COLO668 (cell line): ENCODE data around the gene KRTAP13-3.

Source experiments
- DNase-seq: peaks from one replicate; lab custom pipeline; 2025; ENCODE audit not compliant: unreplicated experiment; lab: John Stamatoyannopoulos, UW

KRTAP13-3 gene

GRCh38 chr21:30425826-30426225 lies at the start of gene KRTAP13-3:
KRTAP13-3 (minus strand) TSS chr21:30425926; CDS start chr21:30425912, 14 bp downstream.
- DNase-seq: no peak

DNA sequence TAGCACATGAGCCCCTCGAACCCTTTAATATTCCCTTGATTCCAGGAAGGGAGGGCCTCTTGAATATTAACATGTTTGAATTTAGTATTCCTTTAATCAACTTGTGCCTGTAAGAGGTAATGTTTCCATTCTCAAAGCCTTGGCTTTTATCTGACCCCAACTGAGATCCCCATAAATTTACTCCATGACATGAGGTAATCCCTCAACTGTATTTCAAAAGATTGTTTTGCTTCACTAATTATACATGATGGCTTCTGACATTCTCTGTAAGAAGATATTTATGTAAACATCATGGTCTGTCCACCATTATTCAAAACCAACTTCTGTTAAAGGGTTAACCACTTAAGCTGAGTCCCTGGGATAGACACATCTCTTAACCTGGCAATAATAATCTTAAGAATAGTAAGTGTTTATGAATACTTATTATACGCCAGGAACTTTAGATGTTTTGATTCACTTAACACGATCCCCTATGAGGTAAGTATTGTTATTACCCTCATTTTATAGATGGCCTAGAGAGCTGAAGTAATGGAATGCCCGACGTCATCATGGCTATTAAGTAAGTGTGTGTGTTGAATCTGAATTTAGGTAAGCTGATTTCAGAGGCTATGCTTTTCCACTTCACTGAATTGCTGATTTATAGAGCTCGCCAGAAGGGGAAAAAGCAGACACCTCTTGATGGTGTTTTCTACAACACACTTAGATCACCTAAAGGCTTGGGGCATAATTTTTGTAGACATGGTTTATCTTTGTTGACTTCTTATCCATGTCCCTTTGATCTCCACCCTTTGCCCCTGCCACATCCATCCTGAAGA lies 43.4 kb upstream of the KRTAP13-3 start:
- no peak for DNase-seq

GRCh38 chr21:30463713-30464112 lies 38.0 kb upstream of the KRTAP13-3 start:
- no peak for DNase-seq

DNA sequence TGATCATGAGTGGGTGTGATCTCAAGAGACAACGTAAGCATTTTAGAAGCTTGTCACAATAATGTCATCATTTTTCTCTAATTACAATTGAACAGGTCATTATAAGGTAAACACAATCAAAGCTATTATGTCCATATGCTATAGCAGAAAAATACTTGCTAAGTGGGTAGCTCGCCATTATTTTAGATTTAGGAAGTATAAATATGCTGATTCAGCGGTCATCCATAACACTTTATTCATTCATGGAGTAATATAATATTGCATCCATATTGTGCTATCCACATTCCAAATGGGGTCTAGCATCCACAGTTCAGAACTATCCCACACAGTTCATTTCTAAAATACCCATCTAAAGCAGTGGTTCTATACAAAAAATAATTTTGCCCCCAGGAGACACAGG lies 22.8 kb upstream of the KRTAP13-3 start:
- DNase-seq: no peak

GRCh38 chr21:30447056-30447455 lies 21.3 kb upstream of the KRTAP13-3 start:
- DNase-seq: no peak

DNA sequence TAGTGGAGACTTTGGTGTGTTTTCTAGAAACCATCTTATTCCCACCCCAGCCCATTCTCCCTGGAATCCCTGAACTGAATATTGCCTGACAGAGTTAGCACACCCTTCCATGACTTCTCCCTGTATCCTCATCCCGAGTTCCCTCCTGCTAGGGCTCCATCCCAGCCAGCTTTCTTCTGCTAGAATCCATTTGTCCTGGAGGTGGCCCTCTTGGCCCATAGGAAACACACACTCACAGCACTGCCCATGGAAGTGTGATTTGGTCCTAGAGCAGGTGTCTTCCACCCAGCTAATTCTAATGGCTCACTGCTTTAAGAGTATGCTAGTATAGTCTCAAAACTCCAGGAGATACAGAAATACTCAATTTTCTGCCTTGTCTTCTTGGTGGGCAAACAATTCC lies 18.5 kb upstream of the KRTAP13-3 start:
- no peak for DNase-seq

DNA sequence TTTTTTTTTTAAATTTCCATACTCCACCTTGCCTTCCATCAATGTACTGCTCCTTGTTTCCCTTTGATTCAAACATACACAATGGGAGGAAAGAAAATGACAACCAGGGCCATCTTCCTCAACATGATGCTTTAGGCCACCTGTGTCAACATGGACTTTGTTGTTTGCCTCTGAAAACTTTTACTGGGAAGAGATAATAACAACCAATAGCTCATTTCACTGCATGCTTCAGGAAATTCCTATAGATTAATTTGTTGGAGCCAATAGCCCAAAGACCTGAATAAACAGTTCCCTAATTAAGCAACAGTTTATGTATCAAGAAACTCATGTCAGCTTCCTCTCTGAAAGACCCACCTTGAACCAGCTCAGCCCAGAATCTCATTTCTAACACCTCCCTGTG lies 17.5 kb upstream of the KRTAP13-3 start:
- no peak for DNase-seq

GRCh38 chr21:30439975-30440374 lies 14.2 kb upstream of the KRTAP13-3 start, which contains the start of gene KRTAP15-1:
KRTAP15-1 (plus strand) TSS chr21:30440275; CDS start chr21:30440328, 53 bp downstream.
- DNase-seq: no peak

DNA sequence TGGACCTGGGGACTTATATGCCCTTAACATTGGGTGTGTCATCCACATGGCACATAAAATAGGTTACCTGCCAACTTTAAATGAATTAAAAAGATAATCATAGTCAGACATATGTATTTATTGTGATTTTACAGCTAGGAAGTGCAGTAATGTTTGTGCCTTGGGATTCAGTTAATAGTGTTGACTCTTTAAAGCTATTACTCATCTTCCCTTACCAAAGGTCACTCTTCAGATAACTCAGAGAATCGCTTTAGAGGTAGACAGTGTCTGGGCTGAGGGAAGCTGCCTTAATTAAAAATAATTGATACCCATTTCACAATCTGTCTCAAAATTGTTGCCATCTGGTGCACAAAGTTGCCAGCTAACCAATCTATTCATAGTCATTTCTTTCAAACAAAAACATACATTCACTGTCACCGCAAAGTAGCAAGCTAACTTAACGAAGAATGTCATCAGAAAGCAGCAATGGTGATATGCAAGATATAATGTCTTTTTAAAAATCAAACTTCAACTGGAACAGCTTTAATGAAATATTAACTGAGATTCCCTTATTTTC lies 11.4 kb upstream of the KRTAP13-3 start:
- DNase-seq: no peak

DNA sequence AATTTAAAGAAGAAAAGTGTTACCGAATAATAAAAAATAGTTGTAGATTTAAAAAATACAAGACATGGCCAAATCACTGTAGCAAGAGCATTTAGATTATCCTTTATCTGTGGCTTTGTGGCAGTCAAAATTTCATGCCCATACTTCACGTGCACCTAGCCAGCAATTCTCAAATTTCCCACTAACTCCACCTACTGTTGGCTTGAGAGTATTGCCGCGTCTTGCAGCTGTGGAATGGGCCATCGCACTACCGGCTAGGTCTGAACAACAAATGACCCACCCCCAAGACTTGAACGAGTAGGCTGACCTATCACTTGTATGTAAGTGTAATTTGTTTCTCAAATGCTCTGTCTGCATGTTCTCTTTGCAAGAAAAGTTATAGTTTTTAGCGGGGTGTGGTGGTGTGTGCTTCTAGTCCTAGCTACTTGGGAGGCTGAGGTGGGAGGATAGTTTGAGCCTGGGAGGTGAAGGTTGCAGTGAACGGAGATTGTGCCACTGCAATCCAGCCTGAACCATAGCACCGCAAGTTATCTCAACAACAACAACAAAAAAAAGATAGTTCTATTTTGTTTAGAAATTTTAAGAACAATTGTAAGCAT lies 8.4 kb upstream of the KRTAP13-3 start:
- DNase-seq: peak; percentile 14

DNA sequence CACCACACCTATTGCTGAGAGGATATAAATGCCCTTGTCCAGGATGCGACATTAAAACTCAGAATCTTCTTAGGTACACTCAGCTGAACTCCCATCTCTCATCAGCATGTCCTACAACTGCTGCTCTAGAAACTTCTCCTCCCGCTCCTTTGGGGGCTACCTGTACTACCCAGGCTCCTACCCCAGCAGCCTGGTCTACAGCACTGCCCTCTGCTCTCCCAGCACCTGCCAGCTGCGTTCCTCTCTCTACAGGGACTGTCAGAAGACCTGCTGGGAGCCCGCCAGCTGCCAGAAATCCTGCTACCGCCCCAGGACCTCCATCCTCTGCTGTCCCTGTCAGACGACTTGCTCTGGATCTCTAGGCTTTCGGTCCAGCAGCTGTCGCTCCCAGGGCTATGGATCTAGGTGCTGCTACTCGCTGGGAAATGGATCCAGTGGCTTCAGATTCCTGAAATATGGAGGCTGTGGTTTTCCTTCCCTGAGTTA lies 4.5 kb upstream of the KRTAP13-3 start, which contains the start of gene KRTAP13-4:
TSS of gene KRTAP13-4 (plus strand) at position 51 of the 486 bp plus-strand sequence. CDS start at position 107, 56 bp downstream.
- DNase-seq: no peak

DNA sequence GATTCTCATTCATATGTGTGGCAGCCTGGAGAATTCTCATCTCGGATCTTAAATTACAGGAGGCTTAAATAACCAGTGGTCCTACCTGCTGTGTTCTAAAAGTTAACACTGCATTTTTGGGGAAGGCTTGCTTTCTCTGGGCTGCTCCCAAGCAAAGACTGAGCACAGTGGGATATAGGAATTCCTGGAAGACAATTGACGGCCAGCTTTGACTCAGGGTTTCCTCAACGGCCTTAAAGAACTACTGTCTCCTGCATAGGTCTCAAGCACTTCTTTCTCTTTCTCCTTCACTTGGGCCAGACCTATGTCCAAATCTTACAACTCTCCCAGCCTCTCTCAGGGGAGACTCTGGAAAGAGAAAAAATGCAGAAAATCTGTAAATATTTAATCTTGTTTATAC lies 1.0 kb upstream of the KRTAP13-3 start:
- DNase-seq: no peak

GRCh38 chr21:30415993-30416392 lies 9.7 kb downstream of the KRTAP13-3 start:
- DNase-seq: no peak

- DNase-seq: peak; percentile 59
Observed at GRCh38 chr21:30408782-30409494, 16.8 kb downstream of the KRTAP13-3 start.

- DNase-seq: no peak
Observed at GRCh38 chr21:30395731-30396130, 30.0 kb downstream of the KRTAP13-3 start, which contains the start of gene KRTAP13-1. KRTAP13-1 (plus strand) TSS chr21:30396031; CDS start chr21:30396087, 56 bp downstream.

GRCh38 chr21:30391492-30392025 lies 34.2 kb downstream of the KRTAP13-3 start:
- DNase-seq: no peak

DNA sequence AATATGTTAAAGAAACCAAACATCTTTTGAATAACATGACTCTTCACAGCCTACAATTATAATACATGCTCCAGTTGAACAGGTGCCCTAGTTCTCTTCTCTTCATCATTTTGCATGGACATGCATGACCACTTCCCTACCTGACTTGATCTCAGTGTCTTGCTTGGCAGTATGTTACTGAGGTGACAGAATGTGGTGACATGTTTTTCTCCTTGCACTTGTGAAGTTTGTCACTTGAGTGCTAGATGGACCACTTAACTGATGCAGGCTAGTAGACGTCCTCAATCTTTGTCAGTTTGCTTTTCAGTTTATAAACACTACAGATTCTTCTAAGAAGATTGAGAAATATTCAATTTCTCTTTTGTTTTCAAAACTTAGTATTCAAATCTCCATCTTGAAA lies 43.5 kb downstream of the KRTAP13-3 start:
- no peak for DNase-seq
